GM18511 (cell line): ENCODE measurements around the gene ATOSB.

Experiments used
- ATAC-seq: cut with Tn5 transposase; IDR thresholded peaks from one replicate; pipeline ENCODE4 v1.9.1; 2021; ENCODE audit warnings: mild to moderate bottlenecking, moderate library complexity; ENCODE audit not compliant: unreplicated experiment

The ATOSB gene

DNA sequence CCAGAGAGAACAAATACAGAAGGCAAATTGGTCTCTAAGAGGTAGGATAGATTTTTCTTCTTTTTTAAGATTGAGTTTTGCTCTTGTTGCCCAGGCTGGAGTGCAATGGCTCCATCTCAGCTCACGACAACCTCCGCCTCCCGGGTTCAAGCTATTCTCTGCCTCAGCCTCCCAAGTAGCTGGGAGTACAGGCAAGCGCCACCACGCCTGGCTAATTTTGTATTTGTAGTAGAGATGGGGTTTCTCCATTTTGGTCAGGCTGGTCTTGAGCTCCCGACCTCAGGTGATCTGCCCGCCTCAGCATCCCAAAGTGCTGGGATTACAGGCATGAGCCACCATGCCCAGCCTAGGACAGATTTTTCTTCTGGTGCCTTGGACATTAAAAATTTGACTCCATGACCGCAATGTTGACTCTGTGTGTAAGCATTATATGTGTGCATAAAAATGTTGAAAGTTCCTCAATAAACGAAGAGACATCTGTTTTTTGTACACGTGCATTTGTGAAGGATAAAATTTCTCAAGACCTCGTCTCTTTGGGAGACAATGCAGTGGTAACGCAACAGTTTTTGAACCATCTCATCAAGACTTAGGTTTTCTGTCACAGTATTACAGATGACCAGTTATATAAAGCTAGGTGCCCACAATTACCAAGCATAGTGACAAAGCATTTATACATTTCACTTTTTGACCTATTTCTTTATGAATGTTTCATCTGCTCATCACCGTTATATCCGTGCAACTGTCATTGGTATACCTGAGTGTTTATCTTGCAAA lies 60.6 kb downstream of the ATOSB start:
- no peak for ATAC-seq

DNA sequence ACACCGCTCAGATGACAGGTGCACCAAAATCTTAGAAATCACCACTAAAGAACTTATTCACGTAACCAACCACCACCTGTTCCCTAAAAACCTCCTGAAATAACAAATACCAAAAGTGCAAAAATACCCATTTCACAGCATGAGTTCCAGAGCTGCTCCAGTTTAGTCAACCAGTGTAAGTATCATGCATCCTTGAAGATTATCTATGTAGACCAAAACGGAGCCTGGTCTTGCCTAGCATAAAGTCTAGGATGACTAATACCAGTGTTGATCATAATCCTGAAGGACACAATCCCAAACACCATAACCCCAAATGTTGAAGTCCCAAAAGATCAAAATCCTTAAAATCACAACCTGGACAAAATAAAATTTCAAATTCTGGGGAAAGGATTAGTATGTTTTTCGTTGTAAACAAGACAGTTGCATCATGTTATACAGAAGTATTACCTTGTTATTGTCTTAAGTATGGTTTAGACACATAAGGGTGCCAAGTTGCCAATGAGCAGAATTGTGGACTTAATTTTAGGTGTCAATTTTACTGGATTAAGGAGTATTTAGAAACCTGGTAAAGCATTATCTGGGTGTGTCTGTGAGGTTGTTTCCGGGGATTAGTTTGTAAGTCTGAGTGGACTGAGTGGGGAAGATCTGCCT lies 61.4 kb downstream of the ATOSB start:
- no peak for ATAC-seq
